A549 (cell line): Measurements from ENCODE around the gene KLHL29.

Experiments
- CTCF ChIP-seq: fragments of >200 bp; sonication (Bioruptor Twin); formaldehyde crosslinking; IDR thresholded peaks from 3 replicates; pipeline ENCODE4 v1.5.1; 2016
- POLR2A ChIP-seq: IDR thresholded peaks from 2 replicates; pipeline ENCODE4 v1.6.1; 2012; ENCODE audit warnings: mild to moderate bottlenecking, low read length
- TF ChIP-seq, protein P1 (sequence below): fragments of >200 bp; sonication (Bioruptor Twin); formaldehyde crosslinking; IDR thresholded peaks from 3 replicates; pipeline ENCODE4 v1.6.1; 2016

DNA sequence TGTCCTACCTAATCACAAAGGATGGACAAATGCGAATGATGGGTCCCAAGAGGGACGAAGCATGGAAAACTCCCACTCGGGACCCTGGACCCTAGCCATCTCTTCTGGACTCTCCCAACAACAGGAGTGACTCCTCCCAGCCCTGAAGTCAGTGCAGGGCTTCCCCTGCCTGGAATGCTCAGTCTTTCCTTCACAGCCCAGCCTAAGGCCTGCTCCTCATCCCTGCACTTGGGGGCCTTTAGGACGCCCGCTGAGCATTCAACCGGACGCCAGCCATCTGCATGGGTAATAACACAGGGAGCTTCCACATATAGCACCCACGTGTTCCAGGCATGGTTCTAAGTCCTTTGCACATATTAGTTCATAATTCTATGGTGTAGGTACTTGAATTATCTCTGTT lies 237.5 kb downstream of the KLHL29 start:
- TF ChIP-seq CTCF: no peak
- no peak for TF ChIP-seq POLR2A
- TF ChIP-seq, protein P1, sequence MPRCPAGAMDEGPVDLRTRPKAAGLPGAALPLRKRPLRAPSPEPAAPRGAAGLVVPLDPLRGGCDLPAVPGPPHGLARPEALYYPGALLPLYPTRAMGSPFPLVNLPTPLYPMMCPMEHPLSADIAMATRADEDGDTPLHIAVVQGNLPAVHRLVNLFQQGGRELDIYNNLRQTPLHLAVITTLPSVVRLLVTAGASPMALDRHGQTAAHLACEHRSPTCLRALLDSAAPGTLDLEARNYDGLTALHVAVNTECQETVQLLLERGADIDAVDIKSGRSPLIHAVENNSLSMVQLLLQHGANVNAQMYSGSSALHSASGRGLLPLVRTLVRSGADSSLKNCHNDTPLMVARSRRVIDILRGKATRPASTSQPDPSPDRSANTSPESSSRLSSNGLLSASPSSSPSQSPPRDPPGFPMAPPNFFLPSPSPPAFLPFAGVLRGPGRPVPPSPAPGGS: no peak
